IPS-20b (cell line): ENCODE results near the gene CCDC51.

Experiments
- H3K27ac ChIP-seq: one replicate; pipeline ENCODE4 v1.5.1; 2013; ENCODE audit warnings: low read length
- H3K27me3 ChIP-seq: 2 replicates; pipeline ENCODE4 v1.6.1; 2013; ENCODE audit warnings: mild to moderate bottlenecking, low read length, inconsistent platforms; ENCODE audit not compliant: insufficient read depth
- H3K36me3 ChIP-seq: 2 replicates; pipeline ENCODE4 v1.6.1; 2013; ENCODE audit warnings: low read depth, mild to moderate bottlenecking, inconsistent platforms, low read length, moderate library complexity; ENCODE audit not compliant: insufficient read depth
- H3K4me1 ChIP-seq: 2 replicates; pipeline ENCODE4 v1.6.1; 2013; ENCODE audit warnings: mild to moderate bottlenecking, control low read depth, inconsistent platforms, low read length, moderate library complexity; ENCODE audit not compliant: insufficient read depth
- H3K4me3 ChIP-seq: 2 replicates; pipeline ENCODE4 v1.5.1; 2013; ENCODE audit warnings: mild to moderate bottlenecking, low read length, inconsistent platforms
- H3K9ac ChIP-seq: 2 replicates; pipeline ENCODE4 v1.6.1; 2013; ENCODE audit warnings: low read depth, mild to moderate bottlenecking, inconsistent platforms, low read length, moderate library complexity
- H3K9me3 ChIP-seq: 2 replicates; pipeline ENCODE4 v1.6.1; 2013; ENCODE audit warnings: mild to moderate bottlenecking, low read depth, low read length, inconsistent platforms; ENCODE audit not compliant: insufficient read depth

The CCDC51 gene

DNA sequence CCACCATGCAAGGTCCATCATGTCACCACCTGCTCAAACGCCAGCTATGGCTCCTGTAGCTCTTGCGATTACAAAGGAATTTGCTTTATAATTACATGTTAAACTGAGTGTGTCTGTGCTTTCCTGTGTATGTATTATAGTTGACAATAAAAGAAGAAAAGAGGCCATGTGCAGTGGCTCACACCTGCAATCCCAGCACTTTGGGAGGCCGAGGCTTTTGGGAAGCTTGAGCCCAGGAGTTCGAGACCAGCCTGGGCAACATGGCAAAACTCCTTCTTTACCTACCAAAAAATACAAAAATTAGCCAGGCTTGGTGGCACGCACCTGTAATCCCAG, 33.7 kb upstream of the CCDC51 start:
- H3K9me3 ChIP-seq: no peaks in the 10 kb centered on the region
- peaks cover 15% of the 10 kb centered on the region; the same call in 1 of the 2 replicates for H3K4me1 ChIP-seq
- H3K36me3 ChIP-seq: peaks cover 17% of the 10 kb centered on the region
- H3K27me3 ChIP-seq: no peaks in the 10 kb centered on the region
- H3K9ac ChIP-seq: peak overlapping the region; percentile 97; the same call in 1 of the 2 replicates
- H3K4me3 ChIP-seq: peak overlapping the region; percentile 91; the same call in 1 of the 2 replicates
- peak overlapping the region; percentile 97 for H3K27ac ChIP-seq

DNA sequence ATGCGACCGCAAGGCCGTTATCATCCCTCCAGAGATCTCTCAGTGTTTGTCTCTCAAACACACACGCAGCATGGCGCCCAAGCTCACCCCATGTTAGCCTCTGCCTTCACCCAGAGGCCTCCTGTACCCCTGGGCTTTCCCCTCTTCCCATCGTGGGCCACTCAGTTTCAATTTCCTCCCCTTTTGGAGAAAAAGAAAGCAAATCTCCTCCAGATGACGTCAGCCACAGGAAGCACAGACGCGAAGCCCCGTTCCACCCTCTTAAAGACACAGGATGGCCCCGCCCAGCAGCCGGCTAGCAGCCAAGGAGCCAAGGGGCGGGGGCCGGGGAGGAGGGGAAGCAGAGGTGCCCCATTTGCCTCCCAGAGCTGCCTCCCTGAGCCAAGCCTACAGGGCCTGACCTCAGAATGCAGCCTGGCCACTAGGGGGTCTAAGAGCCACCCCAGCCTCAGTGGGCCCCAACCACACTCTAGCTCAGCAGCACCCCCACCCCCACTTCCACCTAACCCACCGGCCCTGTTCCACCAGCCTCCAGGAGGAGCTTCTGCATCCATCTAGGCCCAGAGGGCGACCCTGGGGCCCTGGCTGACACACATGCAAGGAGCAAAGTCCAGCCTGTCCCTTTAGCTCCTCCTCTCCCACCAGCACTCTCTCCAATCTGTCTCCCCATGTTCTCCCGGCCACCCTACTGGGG, 33.2 kb upstream of the CCDC51 start:
- H3K27me3 ChIP-seq: no peaks in the 10 kb centered on the region
- H3K27ac ChIP-seq: peak overlapping the region; percentile 99
- H3K36me3 ChIP-seq: peaks cover 22% of the 10 kb centered on the region
- peak overlapping the region; percentile 97 for H3K9ac ChIP-seq
- H3K4me3 ChIP-seq: peak overlapping the region; percentile 91
- H3K9me3 ChIP-seq: no peaks in the 10 kb centered on the region
- peaks cover 15% of the 10 kb centered on the region; the same call in 1 of the 2 replicates for H3K4me1 ChIP-seq

DNA sequence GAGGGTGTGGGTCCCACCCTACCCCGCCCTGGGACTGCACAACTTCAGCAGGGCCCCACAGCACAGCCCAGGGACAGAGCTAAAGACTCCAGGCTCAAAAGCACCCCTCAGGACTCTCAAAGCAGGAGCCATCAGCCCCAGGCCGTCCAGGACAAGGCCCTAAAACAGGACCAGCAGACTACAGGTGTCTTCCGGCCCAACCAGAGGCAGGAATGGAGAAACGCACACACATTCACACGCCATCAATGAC, 32.7 kb upstream of the CCDC51 start:
- Histone ChIP-seq H3K4me3 (peak overlapping the region; percentile 91), H3K36me3 (peaks cover 27% of the 10 kb centered on the region), H3K27ac (peak overlapping the region; percentile 99), H3K9ac (peak overlapping the region; percentile 97), H3K4me1 (peaks cover 15% of the 10 kb centered on the region; the same call in 1 of the 2 replicates), H3K27me3 (no peaks in the 10 kb centered on the region), H3K9me3 (no peaks in the 10 kb centered on the region)

DNA sequence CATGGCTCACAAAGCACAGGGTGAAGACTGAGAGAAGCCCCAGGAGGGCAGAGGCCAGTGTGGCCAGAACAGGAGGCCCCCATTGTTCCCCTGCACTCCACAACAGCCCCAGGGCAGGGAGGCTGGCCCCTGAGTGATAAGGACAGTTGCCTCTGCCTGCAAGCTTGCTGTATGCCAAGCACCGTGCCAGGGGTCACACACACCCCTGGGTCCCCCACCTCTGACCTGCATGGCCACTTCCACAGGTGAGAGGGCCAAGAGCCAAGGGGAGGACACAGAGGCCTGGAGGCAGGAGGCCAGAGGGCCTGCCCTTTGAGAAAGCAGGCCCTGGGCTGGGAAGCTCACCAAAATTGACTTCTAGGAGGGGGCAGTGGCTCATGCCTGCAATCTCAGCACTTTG, 30.4 kb upstream of the CCDC51 start:
- Histone ChIP-seq H3K4me3 (no peak overlapping the region), H3K36me3 (peaks cover 37% of the 10 kb centered on the region), H3K27ac (no peak overlapping the region), H3K9ac (no peak overlapping the region), H3K27me3 (no peaks in the 10 kb centered on the region), H3K4me1 (peaks cover 14% of the 10 kb centered on the region; the same call in 1 of the 2 replicates), H3K9me3 (no peaks in the 10 kb centered on the region)

DNA sequence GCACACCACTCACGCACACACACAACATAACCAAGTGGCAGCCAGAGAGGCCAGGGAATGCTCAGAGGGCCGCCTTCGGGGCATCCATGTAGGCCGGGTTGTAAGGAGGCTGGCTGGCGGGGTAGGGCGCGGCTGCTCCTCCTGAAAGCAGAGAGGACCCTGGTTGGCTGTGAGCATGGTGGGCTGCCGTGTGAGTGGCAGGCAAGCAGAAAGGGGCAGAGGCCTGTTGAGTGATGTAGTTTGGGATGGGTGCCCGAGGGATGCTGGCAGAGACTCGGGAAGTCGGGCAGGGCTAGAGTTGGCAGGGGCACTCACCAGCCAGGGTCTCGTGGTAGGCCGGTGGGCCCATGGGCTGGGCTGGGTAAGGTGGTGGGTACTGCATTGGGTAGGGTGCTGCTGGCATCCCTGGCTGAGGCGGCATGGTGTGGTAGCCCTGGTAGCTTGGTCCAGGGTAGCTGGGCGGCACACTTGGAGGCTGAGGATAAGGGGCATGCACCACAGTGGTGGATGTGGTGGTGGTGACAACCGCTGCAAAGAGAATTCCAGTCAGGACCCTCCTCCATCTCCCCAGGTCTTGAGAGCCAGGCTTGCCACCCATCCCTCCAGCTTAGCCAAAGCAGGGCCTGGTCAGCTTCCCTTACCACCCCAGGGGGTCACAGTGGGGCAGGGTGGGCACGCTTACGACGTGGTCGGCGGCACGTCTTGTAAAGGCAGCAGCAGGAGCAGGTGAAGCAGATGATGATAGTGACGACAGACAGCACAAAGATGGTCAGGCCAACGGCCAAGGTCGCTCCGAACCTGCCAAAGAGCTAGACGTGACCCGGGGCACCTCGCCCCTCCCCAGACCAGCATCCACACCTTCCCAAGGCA, 29.4 kb upstream of the CCDC51 start:
- Histone ChIP-seq H3K27ac (no peak overlapping the region), H3K4me1 (peaks cover 9% of the 10 kb centered on the region; the same call in 1 of the 2 replicates), H3K9ac (no peak overlapping the region), H3K27me3 (no peaks in the 10 kb centered on the region), H3K9me3 (no peaks in the 10 kb centered on the region), H3K36me3 (peaks cover 37% of the 10 kb centered on the region), H3K4me3 (no peak overlapping the region)

DNA sequence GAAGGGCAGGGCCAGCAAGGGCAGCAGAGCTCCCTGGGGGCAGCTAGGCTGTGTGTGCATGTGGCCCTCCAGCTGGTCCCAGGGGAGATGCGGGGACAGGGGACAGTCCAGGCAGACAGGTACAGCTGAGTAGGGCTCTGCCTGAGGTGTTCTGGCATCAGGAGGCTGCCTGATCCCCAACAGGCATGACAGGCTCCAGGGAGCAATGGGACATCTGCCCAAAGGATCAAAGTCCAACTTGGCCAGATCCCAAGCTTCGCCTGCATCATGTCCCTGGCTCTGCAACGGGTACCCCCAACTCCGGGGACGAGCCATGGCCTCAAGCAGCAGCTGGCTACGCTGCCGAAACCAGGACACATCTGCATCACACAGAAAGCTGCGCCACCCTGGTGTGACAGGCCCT, 28.4 kb upstream of the CCDC51 start:
- H3K27ac ChIP-seq: no peak overlapping the region
- no peak overlapping the region for H3K9ac ChIP-seq
- H3K36me3 ChIP-seq: peaks cover 37% of the 10 kb centered on the region
- H3K27me3 ChIP-seq: no peaks in the 10 kb centered on the region
- peaks cover 5% of the 10 kb centered on the region; the same call in 1 of the 2 replicates for H3K4me1 ChIP-seq
- H3K4me3 ChIP-seq: no peak overlapping the region
- H3K9me3 ChIP-seq: no peaks in the 10 kb centered on the region

DNA sequence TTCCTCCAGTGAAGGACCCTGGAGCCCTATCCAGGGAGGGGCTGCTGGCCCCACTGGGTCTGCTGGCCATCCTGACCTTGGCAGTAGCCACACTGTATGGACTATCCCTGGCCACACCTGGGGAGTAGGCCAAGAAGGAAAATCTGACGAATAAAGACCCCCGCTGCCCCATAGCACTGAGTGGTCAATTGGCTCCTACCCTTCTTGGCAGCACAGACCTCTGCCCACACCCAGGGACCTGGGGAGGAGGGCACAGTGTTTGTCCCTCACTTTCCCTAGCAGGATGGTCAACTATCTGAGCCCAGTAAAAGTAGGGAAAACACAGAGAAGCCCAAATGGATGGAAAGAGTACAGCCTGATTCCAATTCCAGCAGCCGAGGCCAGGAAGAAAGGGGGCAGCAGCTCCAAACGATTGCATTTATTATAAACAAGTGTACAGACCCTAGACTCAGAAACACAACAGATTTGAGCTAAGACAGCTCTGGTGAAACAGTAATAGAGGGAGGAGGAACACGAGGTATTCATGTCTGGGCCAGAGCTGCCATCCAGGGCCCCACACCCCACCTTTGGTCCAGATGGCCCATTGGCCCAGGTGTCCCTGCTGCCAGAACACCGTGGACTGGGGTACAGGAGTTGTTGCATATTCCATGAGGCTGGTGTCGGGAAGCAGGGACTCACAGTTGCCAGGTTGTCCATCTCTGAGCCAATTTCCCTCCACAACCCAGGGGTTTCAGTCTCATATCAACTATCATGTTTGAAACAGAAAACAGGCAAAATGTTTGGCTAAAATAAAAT, 27.8 kb upstream of the CCDC51 start:
- H3K9ac ChIP-seq: no peak overlapping the region; the same call in 1 of the 2 replicates
- no peak overlapping the region for H3K27ac ChIP-seq

DNA sequence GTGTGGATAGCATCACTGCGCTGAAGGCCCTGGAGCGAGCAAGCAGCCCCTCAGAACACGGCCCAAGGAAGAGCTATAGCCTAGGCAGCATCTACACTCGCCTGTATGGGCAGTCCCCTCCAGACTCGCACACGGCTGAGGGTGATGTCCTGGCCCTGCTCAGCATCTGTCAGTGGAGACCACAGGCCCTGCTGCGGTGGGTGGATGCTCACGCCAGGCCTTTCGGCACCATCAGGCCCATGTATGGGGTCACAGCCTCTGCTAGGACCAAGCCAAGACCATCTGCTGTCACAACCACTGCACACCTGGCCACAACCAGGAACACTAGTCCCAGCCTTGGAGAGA, 27.2 kb upstream of the CCDC51 start:
- peaks cover 37% of the 10 kb centered on the region for H3K36me3 ChIP-seq
- H3K27me3 ChIP-seq: no peaks in the 10 kb centered on the region
- H3K27ac ChIP-seq: peak overlapping the region; percentile 80
- no peak overlapping the region for H3K4me3 ChIP-seq
- peak overlapping the region; percentile 84; the same call in 1 of the 2 replicates for H3K9ac ChIP-seq
- peaks cover 4% of the 10 kb centered on the region; the same call in 1 of the 2 replicates for H3K4me1 ChIP-seq
- no peaks in the 10 kb centered on the region for H3K9me3 ChIP-seq

More for the DNA sequence above, 27.8 kb upstream of the CCDC51 start:
- H3K9me3 ChIP-seq: no peaks in the 10 kb centered on the region
- H3K4me1 ChIP-seq: peaks cover 4% of the 10 kb centered on the region; the same call in 1 of the 2 replicates
- H3K4me3 ChIP-seq: no peak overlapping the region
- peaks cover 37% of the 10 kb centered on the region for H3K36me3 ChIP-seq
- H3K27me3 ChIP-seq: no peaks in the 10 kb centered on the region

DNA sequence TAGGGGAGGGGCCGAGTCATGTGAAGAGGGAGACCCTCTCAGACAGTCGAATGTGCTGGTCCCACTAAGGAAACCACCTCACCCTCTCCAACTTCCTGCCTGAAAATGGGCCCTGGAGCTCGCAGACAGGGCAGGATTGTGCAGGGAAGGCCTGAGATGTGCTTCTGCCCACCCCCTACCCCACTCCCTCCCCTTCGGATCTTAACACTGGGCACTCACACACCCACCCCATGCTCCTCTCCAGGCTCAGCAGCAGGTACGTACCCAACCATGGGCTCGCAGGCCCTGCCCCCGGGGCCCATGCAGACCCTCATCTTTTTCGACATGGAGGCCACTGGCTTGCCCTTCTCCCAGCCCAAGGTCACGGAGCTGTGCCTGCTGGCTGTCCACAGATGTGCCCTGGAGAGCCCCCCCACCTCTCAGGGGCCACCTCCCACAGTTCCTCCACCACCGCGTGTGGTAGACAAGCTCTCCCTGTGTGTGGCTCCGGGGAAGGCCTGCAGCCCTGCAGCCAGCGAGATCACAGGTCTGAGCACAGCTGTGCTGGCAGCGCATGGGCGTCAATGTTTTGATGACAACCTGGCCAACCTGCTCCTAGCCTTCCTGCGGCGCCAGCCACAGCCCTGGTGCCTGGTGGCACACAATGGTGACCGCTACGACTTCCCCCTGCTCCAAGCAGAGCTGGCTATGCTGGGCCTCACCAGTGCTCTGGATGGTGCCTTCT, 26.6 kb upstream of the CCDC51 start:
- Histone ChIP-seq H3K9ac (peak overlapping the region; percentile 84; the same call in 1 of the 2 replicates), H3K4me3 (no peak overlapping the region; the same call in 1 of the 2 replicates), H3K27ac (peak overlapping the region; percentile 80), H3K27me3 (no peaks in the 10 kb centered on the region), H3K9me3 (no peaks in the 10 kb centered on the region), H3K36me3 (peaks cover 37% of the 10 kb centered on the region), H3K4me1 (peaks cover 4% of the 10 kb centered on the region; the same call in 1 of the 2 replicates)

DNA sequence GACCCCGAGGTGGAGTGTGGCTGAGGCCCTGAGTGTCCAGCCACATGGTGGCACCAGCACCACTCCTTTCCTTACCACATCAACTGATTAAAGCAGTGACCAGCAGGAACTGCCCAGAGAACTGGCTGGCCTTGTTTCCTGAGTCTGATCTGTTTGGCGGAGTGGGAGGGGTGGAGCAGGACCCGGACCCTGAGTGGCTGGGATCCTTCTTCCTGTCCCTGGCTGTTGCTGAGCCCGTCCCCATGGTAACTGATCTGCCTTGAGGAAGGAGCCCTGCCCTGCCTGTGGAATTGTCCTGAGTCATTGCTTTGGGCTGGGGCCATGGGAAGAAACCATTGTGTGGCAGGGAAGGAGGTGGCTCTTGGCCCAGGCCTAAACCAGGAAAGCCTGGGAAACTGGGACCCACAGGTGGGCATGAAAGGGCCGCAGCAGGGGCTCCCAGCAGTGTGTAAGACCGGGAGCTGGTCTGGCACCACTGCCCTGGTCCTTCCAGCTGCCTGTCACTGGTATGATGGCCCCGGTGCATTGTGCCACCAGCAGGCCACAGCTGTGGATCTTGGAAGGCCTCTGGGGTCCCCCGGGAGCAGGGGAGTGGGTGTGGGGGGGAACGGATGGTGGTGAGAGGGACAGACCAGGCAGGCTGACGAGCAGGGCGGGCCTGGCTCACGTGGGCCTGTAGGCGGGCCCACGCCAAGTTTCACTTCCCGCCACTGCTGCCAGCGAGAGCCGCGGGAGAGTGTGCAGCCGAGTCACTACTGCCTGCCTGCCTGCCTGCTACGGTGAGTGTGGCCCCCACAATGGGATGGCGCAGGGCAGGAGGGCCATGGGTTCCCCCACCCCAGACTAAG, 25.8 kb upstream of the CCDC51 start:
- H3K36me3 ChIP-seq: peaks cover 44% of the 10 kb centered on the region
- H3K4me1 ChIP-seq: peaks cover 4% of the 10 kb centered on the region; the same call in 1 of the 2 replicates
- peak overlapping the region; percentile 71 for H3K27ac ChIP-seq
- H3K9ac ChIP-seq: peak overlapping the region; percentile 84
- no peaks in the 10 kb centered on the region for H3K27me3 ChIP-seq
- no peak overlapping the region; the same call in 1 of the 2 replicates for H3K4me3 ChIP-seq
- H3K9me3 ChIP-seq: no peaks in the 10 kb centered on the region
